AG09309 (cell line): ENCODE results near the gene MAP3K14.

Source experiments
- DNase-seq: peaks from one replicate; pipeline ENCODE4 v3.0.0-alpha.2; 2010; ENCODE audit warnings: low read depth
- H3K4me3 ChIP-seq: 2 replicates; pipeline ENCODE4 v1.5.1; 2011; ENCODE audit warnings: mild to moderate bottlenecking, low read depth, low read length, moderate library complexity; ENCODE audit not compliant: control insufficient read depth
- CTCF ChIP-seq: IDR thresholded peaks from 2 replicates; pipeline ENCODE4 v1.5.1; 2011; ENCODE audit warnings: mild to moderate bottlenecking, low read depth, low read length, inconsistent platforms; ENCODE audit not compliant: insufficient read depth, control insufficient read depth; ENCODE audit errors: missing control alignments

The MAP3K14 gene

GRCh38 chr17:45222996-45223538, 93.8 kb downstream of the MAP3K14 start:
- H3K4me3 ChIP-seq, result no peak overlapping the region
- DNase-seq, result no peak
- TF ChIP-seq CTCF, result no peak

- no peak for DNase-seq
- no peak for TF ChIP-seq CTCF
- peak overlapping the region; percentile 40 for H3K4me3 ChIP-seq
Measured at GRCh38 chr17:45222289-45222995, 94.4 kb downstream of the MAP3K14 start.

GRCh38 chr17:45222014-45222288, 94.9 kb downstream of the MAP3K14 start:
- DNase-seq, result no peak
- H3K4me3 ChIP-seq, result peak overlapping the region; percentile 40
- TF ChIP-seq CTCF, result no peak

GRCh38 chr17:45221081-45222013, 95.5 kb downstream of the MAP3K14 start, which contains the start of gene FMNL1:
TSS of gene FMNL1 (plus strand) at chr17:45221885. CDS start at chr17:45222125, 240 bp downstream.
- no peak for DNase-seq
- TF ChIP-seq CTCF, result no peak
- H3K4me3 ChIP-seq, result peak within 1 kb of the TSS; percentile 40

- TF ChIP-seq CTCF, result no peak
- no peak for DNase-seq
- no peak overlapping the region for H3K4me3 ChIP-seq
Measured at GRCh38 chr17:45220079-45220478, 96.7 kb downstream of the MAP3K14 start.

GRCh38 chr17:45218895-45219661, 97.7 kb downstream of the MAP3K14 start:
- no peak overlapping the region for H3K4me3 ChIP-seq
- DNase-seq, result peak; percentile 82
- peak; percentile 85 for TF ChIP-seq CTCF
